K562 (cell line): Measurements from ENCODE around the gene TACC3. TPM values are rescaled to one million over a fixed set of nuclear protein-coding genes. Genes with fewer than 3 reads are reported as not detected.

Experiments
- ATAC-seq: fragments of 200-7000 bp; cut with Tn5 transposase; 3 replicates; pipeline ENCODE4 v1.9.1; 2020; ENCODE audit warnings: moderate library complexity
- BruUV-seq: library from RNA; stranded (reverse); fragments of 400-500 nt; replicated peaks from 2 replicates; lab custom pipeline; 2021; lab: Mats Ljungman, UMichigan
- CTCF ChIA-PET: fragments of 300-600 bp; formaldehyde crosslinking; extraction: SDS; loops from one replicate; lab custom pipeline; 2021; ENCODE audit warnings: low intra/inter-chr PET ratio; lab: Yijun Ruan, JAX
- POLR2A ChIA-PET: fragments of 300-600, 350-650 bp; sonication (Branson Sonifier 250); formaldehyde crosslinking; extraction: SDS; loops from one replicate; lab custom pipeline; 2021; ENCODE audit warnings: antibody characterized with exemption, inconsistent platforms; lab: Yijun Ruan, JAX
- DNase-seq, 4 experiments: peaks; one replicate each; pipeline versions ENCODE4 v3.0.0 to v3.0.0-alpha.2; 2011 to 2018; ENCODE audit warnings: low spot score in 3 of 4, mixed read lengths in 3 of 4; ENCODE audit errors: extremely low read depth in 1 of 4
- FAIRE-seq: peaks from 2 replicates; lab custom pipeline; 2011; peaks lifted over from hg19 to GRCh38; lab: Jason Lieb, UNC
- H2AFZ ChIP-seq: 2 replicates; pipeline ENCODE4 v1.6.0; 2011; ENCODE audit warnings: low read depth, low read length, control low read depth, inconsistent platforms
- H3K27ac ChIP-seq: fragments of 200-600 bp; 3 replicates; pipeline ENCODE4 v1.8.0; 2011; ENCODE audit warnings: low read depth, mild to moderate bottlenecking, control low read depth, inconsistent platforms, low read length, moderate library complexity, mixed read lengths; ENCODE audit errors: extremely low read depth
- H3K27me3 ChIP-seq, 2 experiments: fragments of 300-600 bp in 1 of 2; 2 replicates in 1 of 2; 3 replicates in 1 of 2; pipeline versions ENCODE4 v1.6.0 to v1.8.0; 2011; ENCODE audit warnings: inconsistent platforms in 2 of 2, low read length in 2 of 2, mild to moderate bottlenecking in 1 of 2, mixed read lengths in 1 of 2, moderate library complexity in 1 of 2; ENCODE audit not compliant: control insufficient read depth in 2 of 2, insufficient read depth in 2 of 2
- H3K36me3 ChIP-seq: fragments of 300-600 bp; 3 replicates; pipeline ENCODE4 v1.8.0; 2011; ENCODE audit warnings: mild to moderate bottlenecking, low read length, inconsistent platforms; ENCODE audit not compliant: control insufficient read depth, insufficient read depth
- H3K4me1 ChIP-seq, 2 experiments: fragments of 200-600 bp in 1 of 2; replicated peaks in 1 of 2; 2 replicates in 1 of 2; 3 replicates in 1 of 2; pipeline versions ENCODE4 v1.5.1 to v1.8.0; 2011; ENCODE audit warnings: inconsistent platforms in 2 of 2, low read length in 2 of 2, mild to moderate bottlenecking in 1 of 2, mixed read lengths in 1 of 2, moderate library complexity in 1 of 2; ENCODE audit not compliant: control insufficient read depth in 2 of 2, insufficient read depth in 2 of 2
- H3K4me2 ChIP-seq: 2 replicates; pipeline ENCODE4 v1.6.1; 2011; ENCODE audit warnings: low read length, control low read depth, inconsistent platforms, mixed read lengths; ENCODE audit not compliant: insufficient read depth
- H3K4me3 ChIP-seq: fragments of 200-600 bp; sonication (generic), shearing (Covaris generic); 2 replicates; pipeline ENCODE4 v1.5.1; 2016; ENCODE audit warnings: control low read depth, inconsistent platforms
- H3K79me2 ChIP-seq: fragments of 200-600 bp; 3 replicates; pipeline ENCODE4 v1.8.0; 2011; ENCODE audit warnings: low read length, inconsistent platforms; ENCODE audit not compliant: control insufficient read depth, insufficient read depth
- H3K9ac ChIP-seq, 2 experiments: 2 replicates each; pipeline versions ENCODE4 v1.6.0 to v1.6.1; 2011; ENCODE audit warnings: low read depth in 2 of 2, low read length in 2 of 2, control low read depth in 1 of 2, inconsistent platforms in 1 of 2, mild to moderate bottlenecking in 1 of 2, mixed read lengths in 1 of 2; ENCODE audit not compliant: insufficient read depth in 1 of 2
- H3K9me1 ChIP-seq: one replicate; pipeline ENCODE4 v1.6.0; 2011; ENCODE audit warnings: inconsistent platforms, mild to moderate bottlenecking, low read length, moderate library complexity; ENCODE audit not compliant: control insufficient read depth, insufficient read depth
- H3K9me3 ChIP-seq: replicated peaks from 2 replicates; pipeline ENCODE4 v1.5.1; 2011; ENCODE audit warnings: low read depth, low read length, inconsistent platforms; ENCODE audit not compliant: control insufficient read depth, insufficient read depth
- H4K20me1 ChIP-seq: replicated peaks from 2 replicates; pipeline ENCODE4 v1.6.1; 2011; ENCODE audit warnings: low read length, inconsistent platforms, mixed read lengths; ENCODE audit not compliant: control insufficient read depth, insufficient read depth
- BRD4 ChIP-seq: fragments of 200-600 bp; sonication (generic); IDR thresholded peaks from 2 replicates; pipeline ENCODE4 v1.6.1; 2017; ENCODE audit warnings: inconsistent platforms
- CCNT2 ChIP-seq: IDR thresholded peaks from 2 replicates; pipeline ENCODE4 v1.6.1; 2011; ENCODE audit warnings: borderline replicate concordance, low read depth, mild to moderate bottlenecking, moderate library complexity, mixed read lengths, low read length; ENCODE audit not compliant: insufficient read length; ENCODE audit errors: extremely low read depth
- CREM ChIP-seq: IDR thresholded peaks from 2 replicates; pipeline ENCODE4 v1.6.1; 2014; ENCODE audit warnings: antibody characterized with exemption, low read depth
- DNMT1 ChIP-seq: fragments of 450-650 bp; IDR thresholded peaks from 2 replicates; pipeline ENCODE4 v1.6.1; 2016; ENCODE audit warnings: antibody characterized with exemption, mild to moderate bottlenecking
- HDAC3 ChIP-seq: fragments of 450-650 bp; IDR thresholded peaks from 2 replicates; pipeline ENCODE4 v1.6.1; 2018; ENCODE audit warnings: borderline replicate concordance, mild to moderate bottlenecking, moderate library complexity; ENCODE audit not compliant: partially characterized antibody
- HMGN3 ChIP-seq: IDR thresholded peaks from 2 replicates; pipeline ENCODE4 v1.6.1; 2011; ENCODE audit warnings: borderline replicate concordance, low read depth, mild to moderate bottlenecking, mixed read lengths, low read length; ENCODE audit not compliant: insufficient read length; ENCODE audit errors: extremely low read depth
- NEUROD1 ChIP-seq: fragments of 150-350 bp; IDR thresholded peaks from 2 replicates; pipeline ENCODE4 v1.6.1; 2014; ENCODE audit warnings: borderline replicate concordance, low read length, low read depth; ENCODE audit not compliant: partially characterized antibody
- PHTF2 ChIP-seq: fragments of 250-450 bp; sonication (Bioruptor Pico); IDR thresholded peaks from 2 replicates; pipeline ENCODE4 v1.5.0; 2021; ENCODE audit warnings: mild to moderate bottlenecking
- RBFOX2 ChIP-seq: fragments of 200-400 bp; formaldehyde crosslinking; IDR thresholded peaks from 2 replicates; pipeline ENCODE4 v1.6.1; 2017; ENCODE audit warnings: low read depth, mild to moderate bottlenecking, low read length, moderate library complexity
- SRSF1 ChIP-seq: fragments of 200-400 bp; formaldehyde crosslinking; IDR thresholded peaks from 2 replicates; pipeline ENCODE4 v1.6.1; 2017; ENCODE audit warnings: mild to moderate bottlenecking, low read depth, low read length, moderate library complexity
- SRSF7 ChIP-seq: fragments of 200-400 bp; formaldehyde crosslinking; optimal IDR thresholded peaks from 2 replicates; pipeline ENCODE3; 2017; ENCODE audit warnings: mild to moderate bottlenecking, low read depth, low read length
- TAF1 ChIP-seq: IDR thresholded peaks from 2 replicates; pipeline ENCODE4 v1.6.1; 2011; ENCODE audit warnings: mild to moderate bottlenecking, low read length, moderate library complexity; ENCODE audit not compliant: insufficient read depth, control insufficient read depth, severe bottlenecking; ENCODE audit errors: extremely low read depth
- TSHZ1 ChIP-seq: fragments of 250-450 bp; sonication (Bioruptor Pico); IDR thresholded peaks from 2 replicates; pipeline ENCODE4 v1.4.0; 2020; ENCODE audit warnings: mild to moderate bottlenecking, moderate library complexity
- ZBTB8A ChIP-seq: fragments of 450-650 bp; IDR thresholded peaks from 2 replicates; pipeline ENCODE4 v1.6.1; 2018; ENCODE audit warnings: mild to moderate bottlenecking, moderate library complexity; ENCODE audit not compliant: partially characterized antibody
- ZNF263 ChIP-seq: sonication (generic); formaldehyde crosslinking; IDR thresholded peaks from 2 replicates; pipeline ENCODE4 v1.8.0; 2022; ENCODE audit warnings: mild to moderate bottlenecking, missing genetic modification reagents, borderline replicate concordance
- ZNF639 ChIP-seq, 2 experiments: fragments of 200-800 bp in 1 of 2; sonication (Bioruptor generic) in 1 of 2; sonication (generic) in 1 of 2; formaldehyde crosslinking in 1 of 2; IDR thresholded peaks in 1 of 2; conservative IDR thresholded peaks in 1 of 2; 2 replicates each; pipeline versions ENCODE4 v1.5.0 to v1.6.1; 2016 to 2020; ENCODE audit warnings: missing compliant biosample characterization in 1 of 2, missing genetic modification characterization in 1 of 2, missing genetic modification reagents in 1 of 2
- WGBS: fragments of 100-300 bp; shearing (Covaris generic); methylation state at CpG from one replicate; pipeline ENCODE4 v1.1.6; 2016; ENCODE audit warnings: low coverage, mixed read lengths; ENCODE audit not compliant: insufficient coverage; ENCODE audit errors: missing lambda C conversion rate; 5-methylcytosine and 5-hydroxymethylcytosine counted together
- in situ Hi-C: fragments of 300-500 bp; cut with MboI; formaldehyde crosslinking; loops from 4 replicates; pipeline ENCODE4 v1.15.0; 2018; ENCODE audit warnings: inconsistent platforms, mixed read lengths
- intact Hi-C: fragments of 100-400 bp; cut with micrococcal nuclease; formaldehyde crosslinking; loops from 2 replicates; pipeline ENCODE4 v1.14.2; 2022
- polyA plus RNA-seq, 8 experiments: library from polyadenylated mRNA; depleted of rRNA in 4 of 8; stranded (reverse) in 5 of 8; unstranded in 3 of 8; fragments of >200 nt; fragmentation: Nextera tagmentation in 2 of 8; fragmentation: Illumina TruSeq in 1 of 8; extraction: Ambion mirVana in 2 of 8; extraction: Trizol in 1 of 8; gene quantifications; 2 replicates each; pipeline versions ENCODE4 v1.2.1 to v1.2.3, GENCODE V29; 2011 to 2014; ENCODE audit warnings: inconsistent platforms in 1 of 8, missing spikeins in 1 of 8
- total RNA-seq, 7 experiments: library from RNA; depleted of rRNA in 6 of 7; stranded (reverse); fragments of >200 nt in 6 of 7; fragmentation: Illumina TruSeq in 2 of 7; extraction: Trizol in 2 of 7; gene quantifications; 2 replicates each; pipeline versions ENCODE4 v1.2.1 to v1.2.3, GENCODE V29; 2011 to 2021; ENCODE audit warnings: low replicate concordance in 1 of 7

TACC3 gene
- total and polyA plus RNA-seq, 9 of the 15 experiments (the other 6 are each of a cell fraction or from before 2014, with no cell fraction given): 1.9 to 122 (median 55.6) TPM

GRCh38 chr4:1792832-1793495 lies 71.6 kb downstream of the TACC3 start, which contains the start of gene FGFR3:
Gene FGFR3, plus strand, starts transcription at chr4:1793293. Its CDS starts 642 bp downstream, at chr4:1793935.
- ChIA-PET CTCF (interaction anchor here (0.6 kb wide), 1 partner anchor 44 kb away, joined by 3 read pairs; no protein-coding TSS in a partner anchor), POLR2A (interaction anchor here (0.6 to 3.4 kb wide), 8 partner anchors 8 to 195 kb away, joined by 3 to 17 read pairs (median 4); no protein-coding TSS in a partner anchor)
- H3K9me3 ChIP-seq: no peaks in the 10 kb centered on the region
- H3K79me2 ChIP-seq: peaks cover 41% of the 10 kb centered on the region
- intact Hi-C loops: no loop called here
- BruUV-seq: no TSS peak
- peak within 1 kb of the TSS; percentile 78 for H3K4me2 ChIP-seq
- peak; percentile 68 for ATAC-seq
- peaks cover 7% of the 10 kb centered on the region for H3K9me1 ChIP-seq
- H4K20me1 ChIP-seq: peaks cover 20% of the 10 kb centered on the region; the same call in 1 of the 2 replicates
- peak; percentile 82 to 98 (median 98) for DNase-seq
- peak within 1 kb of the TSS; percentile 78 for H3K27ac ChIP-seq
- H3K27me3 ChIP-seq: no peaks in the 10 kb centered on the region
- peak within 1 kb of the TSS; percentile 85 for H2AFZ ChIP-seq
- H3K9ac ChIP-seq: peak within 1 kb of the TSS; percentile 73 to 95
- in situ Hi-C loops: no loop called here
- peak; percentile 44 for FAIRE-seq
- H3K4me1 ChIP-seq: peaks cover 11 to 74% of the 10 kb centered on the region in 2 experiments
- 4% methylated on average over 16 of the region's 95 CpGs for WGBS
- peak within 1 kb of the TSS; percentile 67 for H3K4me3 ChIP-seq
- H3K36me3 ChIP-seq: peaks cover 16% of the 10 kb centered on the region; the same call in 2 of the 3 replicates
- TF ChIP-seq ZNF263 (CRISPR knock-in tag): 0 out of 2 replicates have a peak, but pooled peaks have one; percentile 1
- peak; percentile 49 for TF ChIP-seq TAF1
- no peak for TF ChIP-seq HDAC3
- no peak for TF ChIP-seq TSHZ1
- TF ChIP-seq SRSF1: no peak
- TF ChIP-seq ZBTB8A: no peak
- peak; percentile 88 for TF ChIP-seq CCNT2
- no peak for TF ChIP-seq DNMT1
- no peak for TF ChIP-seq NEUROD1
- TF ChIP-seq BRD4: no peak
- TF ChIP-seq ZNF639 (CRISPR knock-in tag; conservative IDR thresholded peaks at IDR 0.05 in 1 of 2, IDR thresholded peaks at IDR 0.05 in 1 of 2): peak in 1 of 2 experiments; percentile 66; a peak in 1 of 4 replicates
- peak; percentile 51 for TF ChIP-seq HMGN3
- TF ChIP-seq RBFOX2: peak; percentile 68
- no peak for TF ChIP-seq SRSF7
- no peak for TF ChIP-seq PHTF2
- TF ChIP-seq CREM: 0 out of 2 replicates have a peak, but pooled peaks have one; percentile 12
